ENCODE data around the gene VKORC1. TPM values are rescaled to one million over a fixed set of nuclear protein-coding genes. Genes with fewer than 3 reads are reported as not detected.

The VKORC1 gene
- total and polyA plus RNA-seq, 2 of the 8 experiments (the other 6 are each of a cell fraction or from before 2014, with no cell fraction given) = 84.1 to 483 TPM

DNA sequence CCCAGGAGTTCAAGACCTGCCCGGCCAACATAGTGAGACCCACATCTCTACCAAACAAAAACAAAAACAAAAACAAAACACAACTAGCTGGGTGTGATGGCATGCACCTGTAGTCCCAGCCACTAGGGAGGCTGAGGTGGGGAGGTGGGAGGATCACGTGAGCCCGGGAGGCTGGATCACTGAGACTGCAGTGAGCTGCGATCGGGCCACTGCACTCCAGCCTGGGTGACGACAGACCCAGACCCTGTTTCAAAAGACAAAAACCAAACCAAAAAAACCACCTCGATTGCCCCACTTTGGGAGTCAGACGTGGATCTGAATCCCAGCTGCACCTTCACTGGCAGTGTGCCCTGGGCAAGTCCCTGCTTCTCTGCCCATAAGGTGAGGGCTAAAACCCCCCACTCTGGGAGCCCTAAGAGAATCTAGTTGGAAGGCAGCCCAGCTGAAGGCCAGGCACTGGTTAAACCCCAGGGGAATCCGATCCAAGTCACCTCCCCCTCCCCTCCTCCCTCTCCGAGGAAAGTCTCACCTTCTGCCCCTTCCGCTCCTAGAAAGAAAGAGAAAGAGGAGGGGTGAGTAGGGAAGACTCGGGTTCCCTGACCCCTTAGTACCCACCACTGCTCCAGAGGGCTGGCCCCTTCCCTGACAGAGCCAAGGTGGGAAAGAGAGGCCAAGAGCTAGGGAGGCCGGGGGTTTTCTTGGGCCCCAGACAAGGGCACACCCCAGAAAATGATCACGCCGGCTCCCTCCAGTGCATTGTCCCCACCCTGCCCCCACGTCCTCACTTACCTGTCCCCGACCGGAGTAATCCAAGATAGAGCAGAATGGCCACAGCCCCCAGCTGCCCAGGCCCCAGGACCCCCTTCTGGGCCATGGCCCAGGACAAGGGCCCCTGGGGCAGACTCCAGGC lies 40.3 kb upstream of the VKORC1 start (continued):
- TF ChIP-seq USF2 (IDR thresholded peaks at IDR 0.05; ENCODE audit: low read length) (peak; percentile 81), HDAC6 (IDR thresholded peaks at IDR 0.05; ENCODE audit: low read depth, low read length) (no peak), ASH2L (IDR thresholded peaks at IDR 0.05; ENCODE audit: low read length) (peak; percentile 53), SP1 (IDR thresholded peaks at IDR 0.05; ENCODE audit: low read depth, low read length) (no peak), PHF8 (conservative IDR thresholded peaks at IDR 0.05; ENCODE audit: low read depth, low read length) (peak; percentile 51), TAF7 (optimal IDR thresholded peaks at IDR 0.05; ENCODE audit: borderline replicate concordance, low read depth, low read length) (peak; percentile 36), CEBPB (IDR thresholded peaks at IDR 0.05; ENCODE audit: low read depth, low read length) (peak; percentile 41; the same call in 1 of the 2 replicates)
- TF ChIP-seq, protein P1, sequence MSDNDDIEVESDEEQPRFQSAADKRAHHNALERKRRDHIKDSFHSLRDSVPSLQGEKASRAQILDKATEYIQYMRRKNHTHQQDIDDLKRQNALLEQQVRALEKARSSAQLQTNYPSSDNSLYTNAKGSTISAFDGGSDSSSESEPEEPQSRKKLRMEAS (IDR thresholded peaks at IDR 0.05) = peak; percentile 5; the same call in 1 of the 2 replicates
